ENCODE data around the gene WBP1L. TPM values are rescaled to one million over a fixed set of nuclear protein-coding genes. Genes with fewer than 3 reads are reported as not detected.
A peak's percentile ranks its signal among the peaks of the same experiment; 100 is the strongest.

WBP1L gene
- total RNA-seq, 3 donors from 2014 or later (not counting 1 experiment from before 2014, with no cell fraction given), result 34.6 to 48.4 (median 47.9) TPM

GRCh38 chr10:102801978-102802377, 58.2 kb downstream of the WBP1L start:
- Histone ChIP-seq H3K27ac (ENCODE audit: low read length) (no peak overlapping the region), H3K4me3 (ENCODE audit: low read length) (no peak overlapping the region), H3K36me3 (ENCODE audit: control insufficient read depth, insufficient read depth, low read length) (peaks cover 39% of the 10 kb centered on the region), H3K9me3 (ENCODE audit: control insufficient read depth, insufficient read depth, low read length) (no peaks in the 10 kb centered on the region), H3K27me3 (ENCODE audit: control insufficient read depth, insufficient read depth, low read length) (no peaks in the 10 kb centered on the region), H3K4me1 (ENCODE audit: control insufficient read depth, insufficient read depth, low read length) (peaks cover 29% of the 10 kb centered on the region)
- Mint-ChIP-seq H3K9me3 (no peaks in the 10 kb centered on the region), H3K27ac (peak overlapping the region; percentile 77 to 80), H3K36me3 (no peaks in the 10 kb centered on the region), H3K4me1 (peaks cover 43% of the 10 kb centered on the region in 2 donors), H3K27me3 (ENCODE audit: low read depth in 2 of 2) (no peaks in the 10 kb centered on the region), H3K4me3 (no peak overlapping the region)
- ATAC-seq (peak in 1 of 3 donors; percentile 16), DNase-seq (no peak)
- no peak for TF ChIP-seq CTCF (IDR thresholded peaks at IDR 0.05)
- 87% methylated on average over 3 of the region's 3 CpGs for WGBS (ENCODE audit: insufficient coverage)
- intact Hi-C loops (cut with micrococcal nuclease), result no loop called here

- H3K36me3 Mint-ChIP-seq, result no peaks in the 10 kb centered on the region
- Histone ChIP-seq H3K27ac (ENCODE audit: low read length) (no peak overlapping the region), H3K36me3 (ENCODE audit: control insufficient read depth, insufficient read depth, low read length) (peaks cover 36% of the 10 kb centered on the region), H3K4me3 (ENCODE audit: low read length) (no peak overlapping the region), H3K9me3 (ENCODE audit: control insufficient read depth, insufficient read depth, low read length) (no peaks in the 10 kb centered on the region), H3K4me1 (ENCODE audit: control insufficient read depth, insufficient read depth, low read length) (peaks cover 18% of the 10 kb centered on the region), H3K27me3 (ENCODE audit: control insufficient read depth, insufficient read depth, low read length) (no peaks in the 10 kb centered on the region)
- no peaks in the 10 kb centered on the region for H3K27me3 Mint-ChIP-seq (ENCODE audit: low read depth in 2 of 2)
- DNase-seq, result peak in 1 of 2 donors; percentile 38
- no peaks in the 10 kb centered on the region for H3K9me3 Mint-ChIP-seq
- H3K4me3 Mint-ChIP-seq, result no peak overlapping the region
- TF ChIP-seq CTCF (IDR thresholded peaks at IDR 0.05), result no peak
- intact Hi-C loops (cut with micrococcal nuclease), result no loop called here
- H3K4me1 Mint-ChIP-seq, result peaks cover 34 to 35% of the 10 kb centered on the region in 2 donors
- 84% methylated on average over 6 of the region's 6 CpGs for WGBS (ENCODE audit: insufficient coverage)
- ATAC-seq, result peak in 2 of 3 donors; percentile 75 to 78
- H3K27ac Mint-ChIP-seq, result peak overlapping the region; percentile 77 to 80
Measured at GRCh38 chr10:102802920-102803534, 59.3 kb downstream of the WBP1L start.

GRCh38 chr10:102804382-102805055, 60.8 kb downstream of the WBP1L start:
- Mint-ChIP-seq H3K4me3 (no peak overlapping the region), H3K9me3 (no peaks in the 10 kb centered on the region), H3K27ac (peak overlapping the region in 1 of 2 donors; percentile 70), H3K4me1 (peaks cover 42% of the 10 kb centered on the region in 2 donors), H3K36me3 (no peaks in the 10 kb centered on the region), H3K27me3 (ENCODE audit: low read depth in 2 of 2) (no peaks in the 10 kb centered on the region)
- 86% methylated on average over 2 of the region's 2 CpGs for WGBS (ENCODE audit: insufficient coverage)
- no peak overlapping the region for H3K27ac ChIP-seq (ENCODE audit: low read length)
- no peak for ATAC-seq
- H3K4me1 ChIP-seq (ENCODE audit: control insufficient read depth, insufficient read depth, low read length), result peaks cover 14% of the 10 kb centered on the region
- H3K27me3 ChIP-seq (ENCODE audit: control insufficient read depth, insufficient read depth, low read length), result no peaks in the 10 kb centered on the region
- no peak for DNase-seq
- no peak overlapping the region for H3K4me3 ChIP-seq (ENCODE audit: low read length)
- H3K36me3 ChIP-seq (ENCODE audit: control insufficient read depth, insufficient read depth, low read length), result peaks cover 25% of the 10 kb centered on the region
- intact Hi-C loops (cut with micrococcal nuclease), result no loop called here
- no peak for TF ChIP-seq CTCF (IDR thresholded peaks at IDR 0.05)
- no peaks in the 10 kb centered on the region for H3K9me3 ChIP-seq (ENCODE audit: control insufficient read depth, insufficient read depth, low read length)

Measured in natural killer cell (primary cell).